DMS 273 (cell line): ENCODE measurements around the gene SNAPC4.
A peak's percentile ranks its signal among the peaks of the same experiment; 100 is the strongest.

Source experiments
- DNase-seq: peaks from one replicate; lab custom pipeline; 2025; ENCODE audit not compliant: unreplicated experiment; lab: John Stamatoyannopoulos, UW

The SNAPC4 gene

DNA sequence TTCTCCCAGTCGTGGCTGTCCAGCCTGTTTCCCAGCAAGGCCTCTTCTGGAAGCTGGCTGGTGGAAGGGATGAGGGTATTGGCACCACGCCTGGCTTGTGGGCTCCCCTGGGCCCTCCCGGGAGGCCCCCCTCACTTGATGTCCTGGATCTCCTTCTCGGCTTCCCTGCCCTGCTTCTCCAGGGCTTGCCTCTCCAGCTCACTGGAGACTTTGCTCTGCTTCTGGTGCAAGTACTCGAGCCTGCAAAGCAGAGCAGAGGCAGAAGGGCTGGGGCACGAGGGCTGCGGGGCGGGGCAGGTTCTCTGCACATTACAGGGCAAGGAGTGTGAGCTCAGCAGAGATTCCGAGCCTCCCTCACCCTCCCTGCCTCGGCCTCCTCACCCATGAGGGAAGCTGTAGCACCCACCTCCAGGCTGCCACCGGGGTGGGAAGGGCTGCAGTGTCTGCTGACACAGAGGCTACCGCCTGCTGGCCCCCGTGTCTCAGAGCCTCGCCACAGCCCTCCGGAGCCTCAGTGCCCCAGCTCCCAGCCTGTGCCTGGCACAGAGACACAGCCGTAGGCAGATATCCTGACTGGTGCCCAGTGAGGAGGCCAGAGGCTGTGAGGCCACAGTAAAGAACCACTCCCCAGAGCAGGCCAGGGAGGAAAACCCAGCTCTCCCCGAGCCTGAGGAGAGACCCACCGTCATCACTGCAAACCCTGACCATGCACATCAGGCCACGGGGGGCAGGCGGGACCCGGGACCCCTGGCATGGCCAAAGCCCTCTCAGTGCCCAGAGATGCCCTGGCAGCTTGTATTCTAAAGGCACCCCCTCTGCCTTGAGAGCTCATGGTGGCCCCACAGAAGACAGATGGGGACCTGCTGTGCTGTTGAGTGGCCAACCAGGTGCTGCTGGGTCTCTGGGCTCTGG lies 7.2 kb downstream of the SNAPC4 start:
- DNase-seq: no peak

DNA sequence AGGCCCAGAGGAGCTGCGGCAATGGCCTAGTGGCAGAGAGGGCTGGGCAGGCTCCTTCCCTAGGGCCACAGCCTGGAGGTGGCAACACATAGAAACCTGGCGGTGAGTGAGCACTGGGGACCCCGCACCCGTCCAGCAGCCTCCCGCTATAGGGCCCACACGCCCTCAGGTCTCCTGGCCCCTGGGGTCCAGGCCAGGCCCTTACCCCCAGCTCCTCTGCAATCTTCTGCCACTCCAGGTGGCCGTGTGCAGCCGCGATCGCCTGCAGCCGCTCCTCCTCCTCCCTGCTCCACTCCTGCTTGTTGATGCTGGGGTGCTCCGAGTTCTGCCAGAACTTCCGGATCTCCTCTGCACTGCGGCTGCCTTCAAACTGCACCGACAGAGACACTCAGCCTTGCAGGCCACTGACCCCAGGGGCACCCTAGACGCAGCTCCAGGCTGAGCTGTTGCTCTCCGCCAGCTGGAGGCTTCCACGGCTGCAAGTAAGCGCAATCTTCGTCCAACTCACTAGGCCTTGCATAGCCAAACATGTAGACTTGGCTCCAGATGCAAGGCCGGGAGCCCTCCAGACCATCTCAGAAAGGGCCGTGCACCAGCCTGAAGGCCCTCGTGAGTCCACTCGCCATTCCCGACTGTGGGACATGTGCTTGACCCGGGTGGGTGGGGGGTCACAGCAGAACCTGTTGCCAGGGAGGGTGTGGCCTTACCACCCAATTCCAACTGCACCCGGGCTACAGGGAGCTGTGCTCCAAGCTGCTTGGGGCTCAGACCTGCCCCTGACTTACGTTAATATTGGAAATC lies 8.0 kb downstream of the SNAPC4 start:
- no peak for DNase-seq

DNA sequence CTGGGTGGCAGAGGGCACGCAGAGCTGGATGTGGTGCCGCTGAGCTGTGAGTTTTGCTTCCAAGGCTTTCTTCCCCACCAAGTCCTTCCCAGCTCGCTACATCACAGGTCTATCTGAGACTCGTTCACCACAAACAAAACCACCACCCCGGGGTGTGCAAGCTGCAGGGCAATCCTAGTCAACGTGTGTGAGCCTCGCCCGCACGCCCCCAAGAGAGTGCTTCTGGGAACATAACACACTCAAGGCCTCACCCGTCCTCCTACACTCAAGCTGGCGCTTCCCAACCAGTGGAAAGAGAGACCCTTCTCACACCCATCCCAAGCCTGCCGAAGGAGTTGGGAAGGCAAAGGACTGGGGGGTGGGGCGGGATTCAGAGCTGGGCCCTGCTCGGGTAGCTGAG lies 10.6 kb downstream of the SNAPC4 start:
- DNase-seq: no peak

DNA sequence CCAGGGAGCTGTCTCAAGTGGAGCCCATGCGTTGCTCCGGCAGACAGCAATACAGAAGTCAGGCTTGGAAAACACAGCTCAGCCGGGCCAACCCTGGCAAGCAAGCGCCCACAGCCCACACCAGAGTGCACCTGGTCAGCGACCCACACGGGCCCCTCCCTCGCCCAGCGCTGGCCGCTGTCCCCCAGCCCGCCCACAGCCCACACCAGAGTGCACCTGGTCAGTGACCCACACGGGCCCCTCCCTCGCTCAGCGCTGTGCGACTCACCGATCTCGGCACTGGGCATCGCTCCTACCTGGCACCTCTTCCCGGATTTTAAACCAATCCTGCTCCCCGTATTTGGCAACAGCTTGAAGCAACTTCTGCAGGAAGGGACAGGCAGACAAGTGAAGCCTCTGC lies 12.8 kb downstream of the SNAPC4 start:
- no peak for DNase-seq

DNA sequence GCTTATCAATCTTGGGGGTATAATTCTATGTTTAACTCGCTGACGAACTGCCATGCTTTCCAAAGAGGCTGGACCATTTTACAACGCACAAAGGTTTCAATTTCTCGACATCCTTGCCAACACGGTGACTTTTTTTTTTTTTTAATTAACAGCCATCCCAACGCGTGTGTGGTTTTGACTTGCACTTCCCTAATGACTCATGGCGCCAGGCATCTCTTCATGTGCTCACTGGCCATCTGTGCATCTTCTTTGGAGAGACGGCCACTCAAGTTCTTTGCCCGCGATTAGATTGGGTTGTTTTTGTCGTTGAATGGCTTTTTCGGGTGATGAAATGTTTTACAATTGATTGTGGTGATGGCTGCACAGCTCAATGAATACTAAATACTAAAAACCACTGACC lies 14.0 kb downstream of the SNAPC4 start:
- peak; percentile 80 for DNase-seq

DNA sequence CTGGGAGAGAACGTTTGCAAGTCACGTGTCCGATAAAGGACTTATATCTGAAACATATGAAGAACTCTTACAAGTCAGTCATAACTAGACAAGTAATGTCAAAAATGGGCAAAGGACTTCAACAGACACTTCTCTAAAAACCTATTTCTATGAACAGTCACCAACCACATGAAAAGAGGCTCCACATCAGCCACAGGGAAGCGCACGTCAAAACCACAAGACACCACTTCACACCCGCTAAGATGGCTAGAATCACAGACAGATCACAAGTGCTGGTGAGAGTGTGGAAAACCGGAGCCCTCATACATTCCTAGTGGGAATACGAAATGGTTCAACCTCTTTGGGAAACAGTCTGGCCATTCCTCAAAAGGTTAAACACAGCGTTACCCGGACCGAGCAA lies 15.0 kb downstream of the SNAPC4 start:
- no peak for DNase-seq

DNA sequence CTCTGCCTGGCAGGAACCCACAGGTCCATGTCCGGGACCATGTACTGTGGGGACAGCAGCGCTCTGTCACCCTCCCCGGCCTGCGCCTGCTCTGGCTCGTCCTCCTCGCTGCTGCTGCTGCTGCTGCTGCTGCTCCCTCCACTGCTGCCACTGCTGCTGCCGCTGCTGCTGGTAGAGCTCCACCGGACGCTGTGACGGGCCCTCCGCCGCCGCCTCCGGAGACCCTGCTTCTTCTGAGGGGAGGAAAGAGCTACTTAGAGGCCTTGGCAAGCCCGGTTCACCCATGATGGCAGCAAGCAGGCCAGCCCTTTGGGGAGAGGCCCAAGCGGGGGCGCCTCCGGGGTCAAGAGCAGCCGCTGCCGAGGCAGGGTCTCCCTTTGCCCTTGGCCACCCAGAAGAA lies 16.5 kb downstream of the SNAPC4 start:
- no peak for DNase-seq

DNA sequence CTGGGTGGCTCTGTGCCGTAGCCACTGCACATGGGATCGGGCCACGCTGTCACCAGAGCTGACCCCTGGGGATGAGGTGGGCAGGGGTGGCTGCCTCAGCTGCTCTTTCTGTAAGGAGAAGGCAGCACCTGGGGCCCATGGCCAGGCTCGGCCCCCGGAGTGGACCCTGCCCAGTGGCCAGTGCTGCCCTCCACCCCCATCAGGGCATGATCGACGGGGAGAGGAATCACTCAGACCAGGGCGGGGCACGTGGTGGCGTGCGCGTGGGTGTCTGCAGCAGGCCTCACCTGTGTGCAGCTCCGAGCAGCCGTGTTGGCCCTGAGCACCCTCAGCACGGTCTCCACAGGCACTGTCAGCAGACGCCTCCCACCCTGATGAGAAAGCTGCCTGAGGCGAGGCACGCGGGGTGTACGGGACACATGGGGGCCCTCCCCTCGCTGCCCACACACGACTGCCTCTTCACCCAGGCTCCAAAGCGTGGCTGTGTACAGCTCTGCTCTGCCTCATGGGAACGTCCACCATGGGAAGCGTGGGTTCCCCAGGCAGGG lies 17.9 kb downstream of the SNAPC4 start:
- DNase-seq: no peak

DNA sequence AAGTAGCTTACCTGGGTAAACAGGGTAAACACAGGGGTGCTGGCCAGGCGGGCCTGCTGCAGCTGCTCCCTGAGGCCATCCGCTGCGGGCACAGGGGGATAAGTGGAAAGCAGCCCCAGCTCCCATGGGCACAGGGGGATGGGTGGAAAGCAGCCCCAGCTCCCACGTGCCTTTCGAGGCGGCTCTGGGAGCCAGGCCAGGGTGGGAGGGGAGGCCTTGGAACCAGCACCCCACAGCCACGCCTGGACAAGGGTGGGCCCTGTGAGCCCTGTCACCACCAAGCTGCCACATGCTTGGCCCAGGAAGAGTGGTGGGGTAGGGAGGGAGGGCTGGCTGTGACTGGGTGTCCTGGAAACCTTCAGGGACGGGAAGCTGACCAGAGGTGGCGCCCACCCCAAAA lies 18.7 kb downstream of the SNAPC4 start:
- no peak for DNase-seq

DNA sequence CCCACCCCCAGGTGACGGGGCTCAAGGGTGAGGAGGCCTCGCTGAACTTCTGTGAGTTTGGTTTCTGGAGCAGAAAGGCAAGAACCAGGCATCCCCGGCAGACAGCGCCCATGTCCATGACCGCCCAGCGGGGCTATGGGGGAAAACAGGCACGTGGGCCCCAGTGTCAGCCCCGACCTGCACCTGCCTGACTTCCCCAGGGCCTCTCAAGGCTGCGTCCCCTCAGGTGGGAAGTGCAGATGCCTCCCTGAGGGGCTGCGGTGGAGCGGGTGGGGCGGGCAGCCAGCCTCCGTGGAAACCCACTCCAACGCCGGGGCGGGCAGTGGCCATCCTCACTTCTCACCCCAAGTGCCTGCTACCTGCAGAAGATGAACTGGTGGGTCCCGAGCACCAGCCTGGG lies 19.6 kb downstream of the SNAPC4 start:
- DNase-seq: no peak

DNA sequence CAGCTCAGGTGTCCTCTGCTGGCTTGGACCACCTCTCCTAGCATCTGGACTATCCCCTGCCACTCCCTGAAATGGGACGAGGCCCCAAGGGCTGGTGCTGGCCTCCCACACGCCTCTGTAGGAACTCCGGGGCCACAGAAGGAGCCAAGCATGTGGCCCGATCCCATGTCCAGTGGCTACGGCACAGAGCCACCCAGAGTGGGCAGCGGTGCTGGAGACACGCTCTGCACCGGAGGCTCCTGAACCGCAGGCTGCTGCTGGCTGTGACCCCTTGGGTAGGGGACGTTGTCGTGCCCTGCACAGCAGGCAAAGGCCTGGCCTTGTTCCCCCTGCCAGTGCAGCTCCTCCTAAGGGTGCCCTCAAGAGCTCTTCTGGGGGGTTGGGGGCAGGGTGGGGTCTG lies 20.1 kb downstream of the SNAPC4 start:
- no peak for DNase-seq

DNA sequence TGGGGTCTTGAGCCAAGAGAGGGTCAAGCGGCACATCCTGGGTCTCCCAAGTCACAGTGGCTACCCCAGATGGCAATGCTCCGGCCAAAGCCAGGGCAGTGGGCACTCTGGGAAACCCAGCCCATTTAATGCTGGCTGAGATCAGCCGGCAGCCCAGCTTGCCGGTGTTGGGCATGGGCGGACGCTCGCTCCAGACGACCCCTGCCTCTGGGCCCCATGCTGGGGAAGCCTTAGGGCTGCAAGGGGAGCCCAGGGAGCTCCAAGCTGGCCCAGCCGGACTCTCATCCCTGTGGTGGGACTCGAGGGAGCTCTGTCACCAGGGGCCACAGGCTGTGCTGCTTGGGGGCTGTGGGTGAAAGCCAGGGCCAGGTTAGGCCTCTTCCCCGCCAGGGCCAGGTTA lies 20.6 kb downstream of the SNAPC4 start:
- DNase-seq: no peak

DNA sequence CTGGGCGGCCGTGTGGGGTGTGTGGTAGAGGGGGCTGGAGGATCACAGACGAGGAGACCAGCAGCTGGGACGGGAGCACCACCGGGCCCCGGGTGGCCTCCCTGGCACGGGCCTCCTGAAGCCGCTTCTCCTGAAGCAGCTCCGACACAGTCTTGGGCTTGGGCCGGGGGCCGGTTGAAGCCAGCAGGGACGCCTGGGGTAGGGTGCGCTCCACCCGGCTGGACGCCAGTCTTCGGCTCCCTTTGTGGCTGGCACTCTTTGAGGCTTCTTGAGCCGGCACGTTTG lies 21.0 kb downstream of the SNAPC4 start:
- no peak for DNase-seq

DNA sequence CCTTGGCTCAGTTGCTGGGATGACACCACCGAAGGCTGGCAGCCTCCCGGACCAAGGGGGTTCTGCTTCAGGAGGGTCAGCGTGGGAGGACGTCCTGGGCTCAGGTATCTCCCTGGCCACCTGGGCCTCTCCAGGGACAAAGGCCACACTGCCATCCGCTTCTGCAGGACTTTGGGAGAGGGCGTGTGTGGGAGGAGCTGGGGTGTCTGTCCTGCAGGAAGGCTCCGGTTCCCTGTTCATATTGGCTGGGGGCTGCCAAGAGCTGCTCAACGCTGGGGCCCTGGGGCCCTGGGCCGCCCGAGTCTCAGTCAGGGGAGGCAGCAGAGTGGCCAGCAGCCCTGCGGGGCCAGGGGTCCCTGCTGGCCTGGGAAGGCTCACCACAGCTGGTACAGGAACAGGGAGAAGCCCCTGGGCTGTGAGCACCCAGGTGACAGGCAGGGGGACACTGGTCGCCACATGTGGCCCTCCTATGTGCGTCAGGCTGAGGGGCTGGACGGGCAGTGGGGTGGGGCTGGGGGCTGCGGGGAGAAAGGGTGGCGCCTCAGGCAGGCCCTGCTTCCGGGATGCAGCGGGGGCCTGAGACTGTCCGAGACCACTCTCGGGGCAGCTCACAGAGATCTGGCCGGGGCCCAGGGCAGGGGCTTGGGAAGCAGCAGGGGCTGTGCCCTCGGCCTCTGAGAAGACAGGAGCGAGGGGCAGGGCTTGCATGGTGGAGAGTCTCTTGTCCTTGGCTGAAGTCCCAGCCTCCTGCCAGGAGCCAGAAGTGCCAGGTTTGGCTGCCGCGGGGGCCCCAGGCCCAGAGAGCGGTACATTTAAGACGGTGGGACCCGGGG lies 21.6 kb downstream of the SNAPC4 start:
- no peak for DNase-seq

DNA sequence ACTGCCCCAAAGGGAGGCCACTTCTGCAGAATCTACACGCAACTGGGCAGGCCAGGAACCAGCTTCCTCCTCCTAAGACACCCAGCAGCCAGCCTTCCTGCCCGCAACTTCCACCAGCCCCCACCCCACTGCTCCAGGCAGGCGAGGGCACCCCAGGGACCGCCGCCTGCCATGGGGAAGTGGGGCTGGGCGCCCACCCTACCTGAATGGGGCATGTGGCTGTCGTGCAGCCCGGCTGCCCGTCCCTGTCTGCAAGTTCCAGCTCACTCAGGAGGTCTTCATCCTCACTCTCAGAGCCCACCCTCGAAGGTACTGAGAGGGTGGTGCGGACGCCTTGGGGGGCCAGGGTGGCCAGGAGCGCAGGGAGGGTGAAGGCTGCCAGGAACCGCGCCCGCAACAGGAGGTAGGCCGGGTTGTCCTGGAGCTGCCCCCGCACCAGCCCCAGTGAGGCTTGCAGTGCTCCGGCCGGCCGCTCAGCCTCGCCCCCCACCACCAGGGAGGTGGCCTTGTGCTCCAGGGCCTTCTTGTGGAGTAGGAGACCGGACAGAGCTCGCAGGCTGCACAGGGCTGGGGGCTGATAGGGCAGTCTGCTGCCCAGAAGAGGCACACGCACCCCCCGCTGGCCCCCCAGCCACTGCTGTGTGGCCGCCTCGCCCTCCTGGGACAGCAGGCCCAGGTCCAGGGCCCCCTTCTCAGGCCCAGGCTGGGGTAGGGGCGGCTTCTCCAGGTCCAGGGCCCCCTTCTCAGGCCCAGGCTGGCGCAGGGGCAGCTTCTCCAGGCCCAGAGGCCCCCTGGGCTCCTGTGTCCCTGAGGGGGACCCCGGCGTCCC lies 22.4 kb downstream of the SNAPC4 start:
- no peak for DNase-seq

DNA sequence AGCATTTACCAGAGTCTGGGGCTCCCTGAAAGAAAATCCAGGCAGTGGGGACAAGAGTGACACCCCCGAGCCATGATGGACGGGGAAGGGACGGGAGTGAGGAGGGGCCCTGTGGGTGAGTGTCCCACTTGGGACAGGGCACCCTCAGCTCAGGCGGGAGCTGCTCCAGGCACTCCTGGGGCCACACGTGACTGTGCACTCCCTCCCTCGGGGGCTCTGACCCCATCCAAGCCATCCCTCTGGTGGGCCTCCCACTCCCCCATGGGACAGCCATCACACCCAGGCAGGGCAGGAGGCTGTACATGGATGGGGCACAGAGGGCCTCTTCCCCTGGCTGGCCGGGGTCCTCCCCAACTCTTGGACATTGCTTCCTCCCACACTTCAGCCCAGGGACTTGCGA lies 23.5 kb downstream of the SNAPC4 start:
- no peak for DNase-seq

DNA sequence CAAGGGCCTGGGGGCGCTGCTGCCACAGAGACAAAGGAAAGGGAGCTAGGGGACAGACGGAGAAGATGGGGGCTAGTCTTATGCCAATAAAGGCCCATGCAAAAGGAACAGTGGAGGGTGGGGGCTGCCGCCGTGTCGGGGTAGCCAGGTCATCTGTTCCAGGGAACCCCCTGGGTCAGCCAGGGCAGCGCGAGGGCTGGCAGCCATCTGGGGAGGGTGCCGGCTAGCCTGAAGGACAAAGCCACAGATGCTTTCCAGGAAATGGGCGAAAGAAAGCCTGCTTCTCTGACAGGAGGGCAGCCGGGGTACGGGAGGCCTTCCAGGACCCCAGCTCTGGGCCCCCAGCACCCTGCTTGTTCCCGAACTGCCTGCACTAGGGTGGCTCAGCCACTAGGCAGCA lies 24.9 kb downstream of the SNAPC4 start:
- no peak for DNase-seq

DNA sequence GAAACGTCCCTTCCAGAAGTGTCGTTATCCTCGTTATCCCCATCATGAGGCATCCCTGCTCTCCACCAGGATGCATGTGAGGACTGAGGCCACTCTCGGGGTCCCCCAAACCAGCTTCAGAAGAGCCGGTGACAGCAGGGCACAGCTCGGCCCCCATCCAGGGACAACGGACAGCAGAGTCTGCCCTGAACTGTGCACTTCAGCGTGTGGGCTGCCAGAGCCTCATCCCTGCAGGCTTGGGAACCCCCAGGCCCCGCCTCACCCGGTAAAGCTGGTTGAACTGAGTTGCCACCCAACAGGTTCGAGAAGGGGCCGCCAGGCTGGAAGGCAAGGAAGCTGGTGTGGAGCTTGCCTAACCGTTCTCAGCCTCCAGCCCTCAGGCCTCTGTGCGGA lies 25.8 kb downstream of the SNAPC4 start:
- no peak for DNase-seq

DNA sequence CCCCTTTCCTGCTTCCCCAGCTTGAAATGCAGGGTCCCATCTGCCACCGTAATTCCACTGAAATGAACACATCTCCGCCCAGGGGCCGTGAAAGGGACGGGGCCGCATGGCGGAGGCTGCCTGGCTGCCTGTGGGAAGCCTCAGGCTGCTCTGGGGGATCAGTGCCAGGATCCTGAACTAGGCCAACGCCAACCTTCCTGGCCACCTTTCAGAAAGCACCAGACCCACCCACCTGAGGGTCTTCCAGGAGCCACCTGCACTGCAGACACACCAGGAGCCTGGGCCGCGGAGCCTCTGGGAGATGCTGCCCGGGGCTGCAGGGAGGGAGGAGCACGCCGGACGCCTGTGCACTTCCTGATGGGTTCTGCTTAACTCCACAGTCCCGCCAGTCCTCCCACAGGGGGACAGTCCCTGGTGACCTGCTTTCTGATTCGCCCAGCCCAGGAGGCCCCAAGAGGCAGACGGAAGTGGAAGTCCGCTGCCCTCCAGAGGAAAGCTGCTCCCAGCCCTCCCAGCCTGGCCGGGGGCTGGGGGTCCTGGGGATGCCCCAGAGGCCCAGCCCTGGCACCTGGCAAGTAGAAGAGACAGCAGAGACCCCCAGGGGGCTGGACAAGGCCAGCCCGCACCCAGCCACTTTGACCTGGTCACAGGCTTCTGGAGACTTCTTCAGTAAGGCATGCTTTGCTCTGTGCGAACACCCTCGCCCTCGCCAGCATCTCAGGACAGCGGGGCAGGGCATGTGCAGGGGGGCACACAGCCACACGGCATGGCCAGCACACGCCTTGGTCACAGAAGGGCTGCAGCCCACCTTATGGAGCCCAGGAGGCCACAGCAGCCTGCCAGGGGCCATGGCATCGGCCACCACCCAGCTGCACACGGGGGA lies 26.4 kb downstream of the SNAPC4 start, which contains the start of gene CARD9:
Gene CARD9, minus strand, starts transcription at position 370 of the 883 bp plus-strand sequence. CDS start 1,591 bp downstream, outside the sequence.
- peak; percentile 90 for DNase-seq
